ENCODE measurements around the gene ACE2. TPM values are rescaled to one million over a fixed set of nuclear protein-coding genes. Genes with fewer than 3 reads are reported as not detected.

ACE2 gene
- total RNA-seq, 2 experiments from 2014 or later: not detected

GRCh38 chrX:15567267-15567666 lies 33.5 kb downstream of the ACE2 start:
- DNase-seq (ENCODE audit: low spot score): no peak
- H3K27ac ChIP-seq (ENCODE audit: low read depth, low read length, poor library complexity, severe bottlenecking): no peak overlapping the region
- intact Hi-C loops (cut with micrococcal nuclease; ENCODE audit: unreplicated experiment): loop anchor here (10.0 kb wide), 1 partner anchor 212 kb away; no protein-coding TSS in a partner anchor
- no peak overlapping the region for H3K4me3 ChIP-seq (ENCODE audit: low read depth, low read length, poor library complexity, severe bottlenecking)
- H3K4me2 ChIP-seq (ENCODE audit: low read length): no peak overlapping the region
- H3K4me1 ChIP-seq (ENCODE audit: insufficient read depth, low read length, poor library complexity, severe bottlenecking): no peaks in the 10 kb centered on the region
- TF ChIP-seq, protein P1, sequence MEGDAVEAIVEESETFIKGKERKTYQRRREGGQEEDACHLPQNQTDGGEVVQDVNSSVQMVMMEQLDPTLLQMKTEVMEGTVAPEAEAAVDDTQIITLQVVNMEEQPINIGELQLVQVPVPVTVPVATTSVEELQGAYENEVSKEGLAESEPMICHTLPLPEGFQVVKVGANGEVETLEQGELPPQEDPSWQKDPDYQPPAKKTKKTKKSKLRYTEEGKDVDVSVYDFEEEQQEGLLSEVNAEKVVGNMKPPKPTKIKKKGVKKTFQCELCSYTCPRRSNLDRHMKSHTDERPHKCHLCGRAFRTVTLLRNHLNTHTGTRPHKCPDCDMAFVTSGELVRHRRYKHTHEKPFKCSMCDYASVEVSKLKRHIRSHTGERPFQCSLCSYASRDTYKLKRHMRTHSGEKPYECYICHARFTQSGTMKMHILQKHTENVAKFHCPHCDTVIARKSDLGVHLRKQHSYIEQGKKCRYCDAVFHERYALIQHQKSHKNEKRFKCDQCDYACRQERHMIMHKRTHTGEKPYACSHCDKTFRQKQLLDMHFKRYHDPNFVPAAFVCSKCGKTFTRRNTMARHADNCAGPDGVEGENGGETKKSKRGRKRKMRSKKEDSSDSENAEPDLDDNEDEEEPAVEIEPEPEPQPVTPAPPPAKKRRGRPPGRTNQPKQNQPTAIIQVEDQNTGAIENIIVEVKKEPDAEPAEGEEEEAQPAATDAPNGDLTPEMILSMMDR (conservative IDR thresholded peaks at IDR 0.05; ENCODE audit: low read length): no peak
- TF ChIP-seq EZH2phosphoT487 (IDR thresholded peaks at IDR 0.05; ENCODE audit: borderline replicate concordance, low read depth, low read length): no peak
- H4K20me1 ChIP-seq (ENCODE audit: insufficient read depth, low read length): no peaks in the 10 kb centered on the region
- H3K9me3 ChIP-seq (ENCODE audit: low read length): no peaks in the 10 kb centered on the region
- no peaks in the 10 kb centered on the region for H3K36me3 ChIP-seq (ENCODE audit: insufficient read depth, low read length)
- no TSS peak for BruUV-seq (replicated peaks)
- no peaks in the 10 kb centered on the region for H3K79me2 ChIP-seq (ENCODE audit: insufficient read depth, low read depth, low read length)
- CTCF ChIA-PET (ENCODE audit: unreplicated experiment): no interaction called here
- POLR2A ChIA-PET: no interaction called here
- no peak overlapping the region for H2AFZ ChIP-seq (ENCODE audit: low read length)
- no peaks in the 10 kb centered on the region for H3K9me2 ChIP-seq (ENCODE audit: insufficient read depth, low read length)

GRCh38 chrX:15566244-15566643 lies 34.5 kb downstream of the ACE2 start:
- POLR2A ChIA-PET: no interaction called here
- Histone ChIP-seq H3K4me3 (ENCODE audit: low read depth, low read length, poor library complexity, severe bottlenecking) (no peak overlapping the region), H2AFZ (ENCODE audit: low read length) (no peak overlapping the region), H3K9me3 (ENCODE audit: low read length) (no peaks in the 10 kb centered on the region), H4K20me1 (ENCODE audit: insufficient read depth, low read length) (no peaks in the 10 kb centered on the region), H3K27ac (ENCODE audit: low read depth, low read length, poor library complexity, severe bottlenecking) (no peak overlapping the region), H3K4me2 (ENCODE audit: low read length) (no peak overlapping the region), H3K79me2 (ENCODE audit: insufficient read depth, low read depth, low read length) (no peaks in the 10 kb centered on the region), H3K36me3 (ENCODE audit: insufficient read depth, low read length) (no peaks in the 10 kb centered on the region), H3K9me2 (ENCODE audit: insufficient read depth, low read length) (no peaks in the 10 kb centered on the region), H3K4me1 (ENCODE audit: insufficient read depth, low read length, poor library complexity, severe bottlenecking) (no peaks in the 10 kb centered on the region)
- DNase-seq (ENCODE audit: low spot score): no peak
- TF ChIP-seq EZH2phosphoT487 (IDR thresholded peaks at IDR 0.05; ENCODE audit: borderline replicate concordance, low read depth, low read length): no peak
- TF ChIP-seq, protein P1 (conservative IDR thresholded peaks at IDR 0.05; ENCODE audit: low read length): no peak
- no TSS peak for BruUV-seq (replicated peaks)
- intact Hi-C loops (cut with micrococcal nuclease; ENCODE audit: unreplicated experiment): loop anchor here (10.0 kb wide), 1 partner anchor 211 kb away; no protein-coding TSS in a partner anchor
- CTCF ChIA-PET (ENCODE audit: unreplicated experiment): no interaction called here

DNA sequence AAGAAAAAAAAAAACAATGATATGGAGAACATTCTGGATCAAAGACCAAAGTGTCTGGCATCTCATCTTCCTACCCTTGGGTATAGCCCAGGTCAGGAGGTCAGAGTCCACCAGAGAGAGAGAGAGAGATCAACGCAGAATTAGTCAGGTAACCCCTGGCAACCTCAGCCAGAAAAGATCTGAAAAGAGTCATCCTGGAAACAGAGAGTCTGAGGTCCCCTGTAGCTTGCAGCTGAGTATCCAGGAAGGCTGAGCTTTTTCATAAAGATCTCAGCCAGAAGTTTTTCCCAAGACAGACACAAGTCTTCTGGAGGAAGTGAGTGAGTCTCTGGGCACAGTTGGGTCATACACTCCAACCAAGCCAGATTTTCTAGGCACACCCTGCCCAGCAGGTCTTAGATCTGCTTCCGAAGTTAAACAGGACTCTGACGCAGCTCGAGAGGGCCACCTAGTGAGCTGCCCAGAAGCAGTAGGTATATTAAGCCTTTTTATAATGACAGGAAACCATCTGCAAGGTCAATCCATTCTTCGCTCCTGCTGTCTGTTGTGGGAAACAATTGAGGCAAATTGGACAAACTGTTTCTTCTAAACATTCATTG lies 35.7 kb downstream of the ACE2 start:
- H3K9me3 ChIP-seq (ENCODE audit: low read length): no peaks in the 10 kb centered on the region
- intact Hi-C loops (cut with micrococcal nuclease; ENCODE audit: unreplicated experiment): loop anchor here (1.0 to 10.0 kb wide), 3 partner anchors 66 to 210 kb away; no protein-coding TSS in a partner anchor
- H3K4me2 ChIP-seq (ENCODE audit: low read length): no peak overlapping the region
- H3K79me2 ChIP-seq (ENCODE audit: insufficient read depth, low read depth, low read length): no peaks in the 10 kb centered on the region
- H3K4me3 ChIP-seq (ENCODE audit: low read depth, low read length, poor library complexity, severe bottlenecking): no peak overlapping the region
- H3K4me1 ChIP-seq (ENCODE audit: insufficient read depth, low read length, poor library complexity, severe bottlenecking): no peaks in the 10 kb centered on the region
- CTCF ChIA-PET (ENCODE audit: unreplicated experiment): no interaction called here
- H2AFZ ChIP-seq (ENCODE audit: low read length): no peak overlapping the region
- no peaks in the 10 kb centered on the region for H3K36me3 ChIP-seq (ENCODE audit: insufficient read depth, low read length)
- TF ChIP-seq, protein P1 (conservative IDR thresholded peaks at IDR 0.05; ENCODE audit: low read length): peak; percentile 69
- no peak for TF ChIP-seq EZH2phosphoT487 (IDR thresholded peaks at IDR 0.05; ENCODE audit: borderline replicate concordance, low read depth, low read length)
- DNase-seq (ENCODE audit: low spot score): peak; percentile 23
- BruUV-seq (replicated peaks): no TSS peak
- H3K9me2 ChIP-seq (ENCODE audit: insufficient read depth, low read length): no peaks in the 10 kb centered on the region
- POLR2A ChIA-PET: no interaction called here
- H4K20me1 ChIP-seq (ENCODE audit: insufficient read depth, low read length): no peaks in the 10 kb centered on the region
- no peak overlapping the region for H3K27ac ChIP-seq (ENCODE audit: low read depth, low read length, poor library complexity, severe bottlenecking)

Data from OCI-LY7 (cell line).